NCI-H1105 (cell line): ENCODE measurements around the gene MAST4.

ENCODE experiments used
- DNase-seq: peaks from one replicate; lab custom pipeline; 2025; lab: John Stamatoyannopoulos, UW

Gene MAST4

DNA sequence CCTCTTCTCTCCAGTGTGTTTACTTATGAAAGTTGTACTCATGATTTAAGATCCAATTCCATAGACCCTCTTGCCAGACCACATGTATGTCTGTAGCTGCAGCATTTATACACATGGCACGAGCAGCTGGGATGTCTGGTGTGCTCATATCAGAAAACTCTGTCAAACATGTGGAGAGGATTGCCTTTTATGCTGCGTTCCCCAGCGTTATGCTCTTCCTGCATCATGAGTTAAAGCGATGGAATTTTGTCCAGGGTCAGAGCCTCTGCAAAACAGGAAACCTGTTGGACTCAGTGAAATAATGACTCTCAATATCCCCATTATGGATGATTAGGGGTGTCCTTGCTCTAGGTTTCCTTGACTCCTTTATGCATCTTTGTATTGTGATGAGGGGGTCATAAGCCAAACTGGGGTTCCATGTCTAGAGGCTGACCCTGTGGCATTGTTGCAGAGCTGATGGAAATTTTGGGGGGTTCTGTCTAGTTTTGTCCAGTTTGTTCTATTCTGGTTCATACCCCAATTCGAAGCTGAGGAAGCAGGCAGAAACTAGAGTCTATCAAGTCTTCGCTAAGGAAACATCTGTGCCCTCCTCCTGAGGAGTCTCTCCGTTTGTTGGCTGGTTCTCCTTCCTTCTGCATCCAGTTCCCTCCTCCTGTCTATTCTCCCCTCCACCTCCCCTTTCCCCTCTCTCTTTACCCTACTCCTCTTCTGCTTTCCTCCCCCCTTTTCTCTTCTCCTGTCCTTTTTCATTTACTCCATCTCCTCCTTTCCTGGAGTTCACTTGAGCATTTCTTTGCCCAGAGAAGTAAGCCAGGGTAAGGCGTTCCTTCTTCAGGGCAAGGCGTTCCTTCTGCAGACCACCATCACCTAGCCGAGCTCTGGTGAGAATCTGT is 252.8 kb downstream of the MAST4 start:
- no peak for DNase-seq

DNA sequence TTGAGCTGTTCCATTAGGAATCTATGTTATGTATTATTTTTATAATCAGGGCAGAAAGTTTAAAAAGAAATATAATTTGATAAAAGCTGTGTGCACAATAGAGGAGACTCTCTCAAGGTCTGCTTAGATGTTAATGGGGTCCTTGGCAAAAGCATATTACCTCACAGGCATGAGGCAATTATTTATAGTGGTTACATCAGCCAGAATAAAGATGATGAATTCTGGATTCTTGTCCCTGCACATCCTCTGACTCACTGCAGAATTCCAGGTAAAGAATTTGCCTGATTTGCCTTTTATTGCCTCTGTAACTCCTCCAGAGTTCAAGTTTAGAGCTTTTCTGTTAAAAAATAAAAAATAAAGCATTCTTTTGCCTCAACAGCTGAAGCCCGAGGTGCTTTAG is 253.6 kb downstream of the MAST4 start:
- DNase-seq, result no peak

DNA sequence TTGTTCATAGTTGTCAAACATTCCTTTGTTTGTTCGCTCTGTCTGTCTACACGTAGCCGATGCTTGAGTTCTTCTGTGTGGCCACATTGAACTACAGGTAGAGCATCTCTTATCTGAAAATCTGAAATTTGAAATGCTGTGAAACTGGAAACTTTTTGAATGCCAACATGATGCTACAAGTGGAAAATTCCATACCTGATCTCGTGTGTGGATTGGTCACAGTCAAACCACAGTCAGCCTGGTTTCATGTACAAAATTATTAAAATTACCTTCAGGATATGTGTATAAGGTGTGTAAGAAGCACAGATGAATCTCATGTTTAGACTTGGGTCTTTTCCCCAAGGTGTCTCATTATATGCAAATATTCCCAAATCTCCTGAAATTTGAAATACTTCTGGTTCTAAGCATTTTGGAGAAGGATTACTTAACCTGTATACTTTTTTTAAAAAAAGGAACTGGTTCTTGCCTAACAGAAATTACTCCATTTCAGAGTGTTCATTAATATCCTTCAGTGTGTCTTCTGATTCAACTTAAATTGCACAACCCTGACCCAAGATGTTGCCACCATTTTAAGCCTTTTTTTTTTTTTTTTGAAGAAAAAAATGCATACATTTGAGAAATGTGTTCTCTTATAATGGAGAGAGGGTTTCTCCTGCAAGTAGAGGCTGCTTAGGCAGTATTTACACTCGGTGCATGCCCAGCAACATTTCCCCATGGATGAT is 254.3 kb downstream of the MAST4 start:
- DNase-seq, result no peak

DNA sequence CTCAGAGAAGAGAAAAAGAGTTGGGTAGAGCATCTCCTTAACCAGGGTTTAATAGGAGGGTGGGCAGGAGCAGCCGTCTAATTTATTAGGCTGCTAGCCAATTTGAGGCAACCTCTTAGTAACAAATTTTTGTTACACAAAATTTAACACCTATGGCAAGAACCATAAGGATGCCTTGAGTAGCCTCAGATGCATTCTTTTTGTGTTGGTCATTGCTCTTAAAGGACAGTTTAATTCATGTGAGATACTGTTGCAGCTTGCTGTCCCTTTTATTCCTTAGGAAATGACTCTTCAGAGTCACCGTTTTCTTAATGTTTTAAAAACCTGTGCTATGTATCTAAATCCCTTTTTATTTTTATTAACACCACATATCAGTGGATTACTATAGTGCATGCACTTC is 255.1 kb downstream of the MAST4 start:
- no peak for DNase-seq

DNA sequence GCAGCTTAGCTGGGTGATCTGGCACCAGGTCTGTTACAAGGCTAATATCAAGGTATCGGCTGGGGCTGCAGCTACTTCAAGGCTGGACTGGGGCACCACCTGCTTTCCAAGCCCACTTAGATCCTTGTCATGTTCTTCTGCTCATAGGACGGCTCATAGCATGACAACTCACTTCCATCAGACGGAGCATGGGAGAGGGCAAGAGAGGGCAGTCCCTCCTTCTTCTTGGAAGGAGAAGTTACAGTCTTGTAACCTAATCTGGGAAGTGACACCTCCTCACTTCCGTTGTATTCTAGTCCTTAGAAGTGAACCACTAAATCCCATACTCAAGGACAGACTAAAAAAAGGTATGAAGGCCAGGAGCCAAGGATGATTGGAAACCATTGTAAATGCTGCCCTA is 258.2 kb downstream of the MAST4 start:
- DNase-seq, result no peak

DNA sequence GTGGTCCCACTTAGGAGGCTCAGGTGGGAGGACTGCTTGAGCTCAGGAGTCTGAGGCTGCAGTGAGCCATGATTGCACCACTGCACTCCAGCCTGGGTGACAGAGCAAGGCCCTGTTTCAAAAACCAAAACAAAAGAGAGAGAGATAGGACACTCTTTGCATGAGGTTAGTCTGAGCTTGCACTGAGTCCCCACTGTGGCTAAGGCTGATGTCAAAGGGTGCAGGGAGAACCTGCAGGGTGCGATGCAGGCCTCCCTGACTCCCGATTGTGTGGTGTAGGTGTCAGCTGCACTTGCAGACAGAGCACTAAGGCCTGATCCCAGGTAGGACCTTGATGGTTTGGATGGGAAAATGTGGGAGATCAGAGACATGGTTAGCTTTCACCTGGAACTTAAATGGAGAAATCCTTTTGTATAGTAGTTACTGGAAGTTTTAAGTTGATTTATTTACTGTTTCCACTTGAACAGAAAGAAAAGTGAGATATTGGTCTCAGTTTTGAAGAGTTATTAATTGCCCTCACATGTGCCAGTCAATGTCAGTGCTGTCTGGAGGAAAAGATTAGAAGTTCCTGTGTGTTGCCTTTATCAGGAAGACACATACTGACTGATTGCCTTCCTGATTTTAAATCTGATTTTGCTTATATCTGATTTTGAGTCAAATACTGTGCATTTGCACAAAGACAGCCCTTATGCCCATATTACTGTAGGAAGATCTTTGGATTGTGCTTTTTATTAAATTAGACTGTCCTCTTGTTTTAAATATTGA is 260.0 kb downstream of the MAST4 start:
- no peak for DNase-seq

DNA sequence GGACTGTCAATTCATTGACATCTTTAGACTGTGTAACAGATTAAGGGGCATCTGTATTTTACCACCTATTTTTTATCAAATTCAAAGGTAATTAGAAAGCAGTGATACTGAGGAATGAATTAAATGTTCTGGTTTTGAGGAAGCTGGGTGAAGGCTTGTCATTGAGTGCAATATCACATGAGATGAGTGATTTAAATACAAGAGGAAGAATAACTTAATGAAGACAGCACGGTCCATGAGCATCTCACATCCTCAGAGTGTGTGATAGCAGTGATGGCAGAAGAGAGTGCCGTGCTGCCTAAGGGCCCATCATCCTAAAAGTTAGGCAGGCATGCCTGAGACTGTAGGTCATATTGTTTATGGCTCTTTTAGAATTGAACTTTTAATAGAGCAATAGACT is 263.3 kb downstream of the MAST4 start:
- no peak for DNase-seq

DNA sequence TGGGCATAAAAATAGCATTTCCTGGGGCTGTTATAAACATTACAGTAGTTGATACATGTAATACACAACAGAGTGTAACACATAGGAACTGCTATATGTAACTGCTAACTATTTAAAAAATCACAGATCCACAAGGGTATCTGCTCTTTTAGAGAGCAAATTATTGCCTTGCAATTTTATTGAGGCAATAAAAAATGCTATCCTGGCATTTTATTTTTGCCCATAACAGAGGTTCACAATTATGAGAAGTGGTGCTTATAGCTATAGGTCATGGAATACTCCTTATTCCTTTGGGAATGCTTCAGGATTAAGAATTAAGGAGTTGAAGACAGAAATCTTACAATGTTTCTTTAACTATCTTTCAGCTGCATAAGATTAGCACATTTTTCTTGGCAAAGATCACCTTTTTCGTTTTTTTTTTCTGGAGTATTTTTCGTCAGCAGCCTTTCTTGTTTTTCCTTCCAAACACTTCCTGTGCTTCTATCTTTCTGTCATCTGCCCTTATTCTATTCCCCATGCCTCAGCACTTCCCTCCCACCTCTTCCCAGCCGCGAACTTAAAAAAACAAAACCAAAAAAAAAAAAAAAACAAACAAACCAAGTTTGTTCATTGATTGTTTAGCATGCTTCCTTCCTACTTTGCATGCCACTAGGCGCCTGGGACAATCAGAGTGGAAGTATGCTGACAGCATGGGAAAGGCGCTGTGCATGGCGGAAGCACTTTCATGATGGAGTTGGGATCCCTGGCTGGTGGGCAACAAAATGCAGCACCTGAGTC is 264.2 kb downstream of the MAST4 start:
- DNase-seq, result no peak

DNA sequence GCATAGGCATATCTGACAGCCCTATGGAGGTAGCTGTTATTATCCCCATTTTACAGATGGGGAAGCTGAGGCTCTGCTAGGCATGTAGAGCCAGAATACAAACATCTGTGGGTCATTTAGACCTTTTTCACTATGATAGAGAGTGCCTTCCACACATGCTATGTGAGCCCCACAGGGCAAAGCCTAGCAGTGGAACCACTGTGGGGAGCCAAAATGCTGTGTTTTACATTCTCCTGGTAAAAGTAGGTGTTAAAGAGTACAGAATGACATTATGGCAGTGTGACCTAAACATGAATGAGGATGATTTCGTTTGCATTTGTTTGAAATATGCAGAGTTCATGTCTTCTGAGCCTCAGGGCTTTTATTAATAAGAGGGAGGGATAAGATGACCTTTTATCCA is 265.2 kb downstream of the MAST4 start:
- no peak for DNase-seq

DNA sequence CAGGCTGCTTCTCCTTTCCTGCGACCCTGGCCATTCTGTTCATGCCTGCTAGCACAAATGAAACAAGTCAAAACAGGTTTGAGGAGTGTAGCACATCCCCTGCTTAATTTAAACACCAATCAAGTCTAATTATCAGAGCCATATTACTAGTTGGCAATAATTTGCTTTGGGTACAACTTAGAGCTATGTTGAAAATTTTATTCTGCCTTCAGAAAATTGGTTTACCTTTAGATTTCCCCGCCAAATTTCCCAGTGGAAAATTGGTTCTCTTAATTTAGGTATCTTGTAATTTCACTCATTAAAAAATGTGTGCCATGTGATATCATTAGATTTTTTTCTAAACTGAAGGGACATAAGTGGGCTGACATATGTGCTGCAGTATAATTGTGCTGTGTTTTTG is 265.8 kb downstream of the MAST4 start:
- DNase-seq, result no peak

DNA sequence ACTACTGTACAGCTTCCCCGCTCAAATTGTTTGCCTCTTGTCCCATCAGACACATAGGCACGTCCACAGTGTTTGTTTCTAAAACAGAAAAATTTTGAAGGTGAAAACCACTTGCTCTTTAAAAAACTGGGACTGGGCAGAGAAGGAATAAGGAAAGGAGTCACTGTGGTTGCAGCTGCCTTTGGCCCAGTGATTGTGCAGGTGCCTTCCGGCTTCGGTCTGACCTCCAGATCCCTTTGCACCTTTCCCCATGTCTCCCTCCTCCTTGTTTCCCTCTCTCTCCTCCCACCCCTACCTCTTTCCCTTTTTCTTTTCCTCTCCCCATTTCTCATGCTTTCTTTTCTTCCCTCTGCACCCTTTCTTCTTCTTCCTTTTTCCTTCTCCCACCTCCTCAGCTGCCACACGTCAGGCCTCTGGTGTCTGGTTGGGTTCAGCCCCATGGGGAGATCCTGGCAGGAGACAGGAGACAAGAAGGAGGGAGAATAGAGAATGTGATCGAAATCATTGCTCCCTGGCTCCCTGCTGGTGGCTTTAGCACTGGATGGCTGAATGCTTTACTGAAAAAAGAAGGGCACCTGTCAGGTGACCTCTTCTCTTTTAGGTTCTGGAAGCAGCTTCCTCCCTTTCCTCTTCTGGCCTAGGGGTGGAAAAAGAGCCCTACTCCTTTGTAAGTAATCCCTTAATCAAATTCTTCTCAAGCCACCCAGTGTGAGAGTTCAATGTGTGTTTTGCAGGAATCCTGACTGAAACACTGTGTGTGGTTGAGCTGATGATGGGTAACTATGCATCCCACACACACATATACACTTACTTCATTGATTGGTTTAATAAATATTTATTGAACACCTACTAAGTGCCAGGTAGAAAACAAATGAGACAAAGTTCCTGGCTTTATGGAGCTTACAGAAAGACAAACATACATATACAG is 267.3 kb downstream of the MAST4 start:
- DNase-seq, result no peak

DNA sequence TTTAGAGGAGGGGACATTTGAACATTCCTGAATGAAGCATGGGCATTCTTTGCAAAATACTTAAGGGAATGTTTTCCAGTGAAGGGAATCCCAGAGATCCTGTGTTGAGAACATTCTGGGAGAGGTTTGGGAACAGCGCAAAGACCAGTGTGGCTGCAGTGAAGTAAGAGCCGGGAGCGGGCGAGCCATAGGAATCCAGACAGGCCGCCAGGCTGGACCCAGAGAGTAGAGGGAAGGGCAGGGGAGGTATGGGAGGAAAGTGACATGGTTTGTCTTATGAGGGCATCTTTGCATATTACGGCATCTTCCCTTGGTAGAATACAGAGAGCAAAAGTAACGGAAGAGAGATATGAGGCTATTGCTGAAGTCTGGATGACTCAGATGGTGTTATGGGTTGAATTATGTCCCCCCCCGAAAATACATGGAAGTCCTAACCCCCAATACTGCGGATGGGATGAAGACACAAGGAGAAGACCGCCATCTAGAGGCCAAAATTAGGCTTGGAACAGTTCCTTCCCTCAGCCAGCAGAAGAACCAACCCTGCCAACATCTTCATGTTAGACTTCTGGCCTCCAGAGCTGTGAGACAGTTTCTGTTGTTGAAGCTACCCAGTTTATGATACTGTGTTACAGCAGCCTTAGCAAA is 268.2 kb downstream of the MAST4 start:
- no peak for DNase-seq

DNA sequence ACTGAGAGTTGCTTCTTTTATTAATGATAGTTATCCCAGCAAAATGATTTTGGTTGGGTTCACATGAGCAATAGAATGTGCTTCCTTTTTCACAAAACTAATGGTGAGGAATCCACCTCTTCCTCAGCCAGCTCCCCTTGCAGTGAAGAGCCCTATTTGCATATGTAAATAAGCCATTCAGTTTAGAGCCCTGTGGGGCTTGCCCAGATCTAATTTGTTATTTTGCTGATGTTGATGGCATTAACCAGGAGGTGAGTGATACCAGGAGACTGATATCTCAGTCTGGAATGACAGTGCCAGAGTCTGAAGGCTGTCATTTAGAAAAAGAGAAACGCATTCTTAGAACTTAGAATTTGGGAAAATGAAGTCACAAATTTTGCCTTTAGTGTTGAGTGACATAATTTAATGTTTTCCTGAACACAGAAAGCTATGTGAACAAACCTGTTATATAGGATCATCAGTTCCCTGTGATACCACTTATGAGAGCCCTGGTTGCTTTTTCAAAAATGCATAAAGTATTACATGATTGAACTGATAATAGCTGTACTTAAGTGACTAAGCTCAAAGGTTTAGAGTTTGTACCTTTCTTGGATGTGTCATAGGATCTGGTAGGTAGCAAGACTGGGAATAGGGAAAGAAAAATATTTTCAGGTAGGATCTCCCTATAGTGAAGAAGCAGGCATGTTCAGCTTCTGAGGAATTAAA is 271.6 kb downstream of the MAST4 start:
- DNase-seq, result no peak

DNA sequence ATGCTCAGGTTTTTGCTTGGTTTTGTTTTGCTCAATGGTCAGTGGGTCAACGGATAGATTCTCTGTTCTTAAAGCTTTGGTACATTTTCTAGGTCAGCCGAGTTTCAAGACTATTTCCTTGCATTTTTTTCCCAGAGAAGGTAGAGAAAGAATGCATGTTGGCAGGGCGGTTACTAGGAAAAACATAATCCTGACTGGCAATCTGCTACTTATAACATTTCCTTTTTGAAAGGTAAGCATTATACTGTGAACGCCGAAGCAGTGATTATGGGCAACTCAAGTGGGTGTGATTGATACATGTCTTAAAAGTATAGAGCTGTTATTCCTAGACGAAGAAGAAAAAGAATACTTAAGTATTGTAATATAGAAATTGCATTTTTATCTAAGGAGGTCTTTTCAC is 273.2 kb downstream of the MAST4 start:
- no peak for DNase-seq

DNA sequence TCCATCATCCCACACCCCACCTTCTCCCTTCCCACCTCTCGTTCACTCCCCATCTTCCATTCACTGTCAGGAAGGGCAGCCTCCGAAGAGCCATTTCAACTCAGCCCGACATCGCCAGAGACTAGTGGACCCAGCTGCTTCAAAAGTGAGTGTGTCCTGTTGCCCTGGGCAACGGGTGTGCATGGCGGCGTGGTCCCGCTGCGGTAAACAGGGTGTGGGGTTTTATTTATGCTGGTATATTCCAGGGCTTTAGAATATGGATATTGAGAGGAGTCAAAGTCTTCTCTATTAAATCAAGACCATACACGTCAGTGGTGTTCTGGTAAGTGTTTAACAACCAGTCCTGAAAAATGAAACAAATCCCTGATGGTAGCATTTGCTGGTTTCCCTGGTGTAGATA is 274.5 kb downstream of the MAST4 start:
- no peak for DNase-seq

DNA sequence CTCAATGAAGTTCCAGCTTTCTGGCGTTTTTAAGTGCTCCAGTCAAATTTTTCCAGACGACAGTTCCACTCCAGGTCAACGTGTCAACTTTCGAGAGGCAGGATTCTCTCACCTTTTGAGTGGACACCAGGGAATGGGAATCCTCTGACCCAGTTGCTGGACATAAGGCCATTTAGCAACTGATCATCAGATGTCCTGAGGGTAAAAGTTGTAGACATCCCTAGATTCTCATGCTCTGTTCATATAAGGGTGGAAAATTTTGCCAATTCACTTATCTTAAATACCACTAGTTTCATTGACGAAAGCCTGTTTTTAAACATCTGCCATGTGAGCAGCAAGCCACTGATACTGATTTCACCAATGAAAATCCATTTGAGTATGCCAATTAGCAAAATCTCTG is 275.5 kb downstream of the MAST4 start:
- no peak for DNase-seq

DNA sequence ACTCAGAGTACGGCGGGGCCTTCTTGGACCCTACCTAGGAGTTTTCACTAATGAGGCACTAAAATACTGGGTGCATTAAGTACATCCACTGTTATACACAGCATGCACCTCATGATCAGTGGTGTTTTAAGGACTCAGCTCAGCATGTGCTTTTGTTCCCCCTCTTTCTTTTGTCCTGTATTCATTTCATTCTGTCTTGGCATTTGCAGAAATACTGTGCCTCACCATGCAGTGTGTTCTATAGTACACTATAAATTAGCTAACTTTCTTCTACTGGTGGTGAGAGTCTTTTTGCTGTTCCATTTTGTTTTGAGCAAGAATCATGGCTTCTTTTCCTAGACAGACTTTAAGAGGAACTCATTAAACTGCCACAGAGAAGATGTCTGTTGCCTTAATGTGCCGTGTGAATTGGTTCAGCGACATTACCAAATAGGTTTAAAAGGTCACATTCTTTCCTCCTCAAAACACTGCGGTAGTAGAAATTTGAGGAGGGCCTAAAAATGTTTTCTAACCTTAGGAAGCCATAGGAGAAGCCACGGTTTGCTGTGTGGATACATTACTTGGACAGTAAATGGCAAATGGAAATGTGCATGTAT is 276.6 kb downstream of the MAST4 start:
- no peak for DNase-seq

DNA sequence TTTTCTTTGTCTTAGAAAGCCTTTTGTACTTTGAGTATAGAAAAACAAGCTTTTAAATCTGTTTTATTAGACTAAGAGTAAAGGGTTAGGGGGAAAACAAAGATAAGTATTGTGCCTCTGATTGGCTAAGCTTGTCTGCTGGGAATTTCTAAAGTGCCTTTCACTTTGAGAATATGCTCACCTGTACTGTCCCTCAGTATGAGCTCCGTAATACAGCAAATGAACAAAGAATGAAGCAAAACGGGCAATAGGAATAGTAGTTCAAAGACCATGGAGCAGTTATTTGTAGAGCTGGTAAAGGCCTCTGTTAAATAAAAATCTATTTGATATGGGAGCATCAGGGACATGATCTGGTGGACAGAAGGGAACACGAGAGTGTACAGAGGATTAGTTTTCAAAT is 277.8 kb downstream of the MAST4 start:
- DNase-seq, result no peak

DNA sequence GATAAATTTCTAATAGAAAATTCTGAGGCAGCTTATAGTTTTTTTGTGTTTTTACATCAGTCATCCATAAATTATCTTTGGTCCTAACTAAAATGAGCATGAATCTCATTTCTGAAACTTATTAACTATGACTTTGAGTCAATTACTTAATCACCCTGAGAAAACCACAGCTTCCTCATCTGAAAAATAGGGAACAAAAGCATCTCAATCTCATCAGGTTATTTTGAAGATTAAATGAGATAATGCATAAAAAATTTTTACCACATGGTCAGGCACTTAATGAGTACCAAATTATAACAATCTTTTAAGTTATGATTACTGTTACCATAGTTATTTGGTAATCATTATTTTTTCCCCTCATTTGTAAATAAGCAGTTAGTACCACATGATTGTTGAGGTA is 279.1 kb downstream of the MAST4 start:
- DNase-seq, result no peak
